PC-9 (cell line): ENCODE measurements around the gene TDRD5.
"Not testable (repeated sequence)": the region's sequence is repeated elsewhere in the genome, so short reads cannot be mapped to it uniquely, and the experiment has no call there.

Experiments
- EZH2 ChIP-seq: fragments of 200-600 bp; sonication (generic); IDR thresholded peaks from 2 replicates; pipeline ENCODE4 v1.8.0; 2017; ENCODE audit warnings: antibody characterized with exemption, low read depth
- TF ChIP-seq, protein P1 (sequence below): fragments of 200-600 bp; sonication (generic); conservative IDR thresholded peaks from 2 replicates; pipeline ENCODE4 v1.6.1; 2017; ENCODE audit warnings: mixed run types, antibody characterized with exemption, mild to moderate bottlenecking, moderate library complexity

DNA sequence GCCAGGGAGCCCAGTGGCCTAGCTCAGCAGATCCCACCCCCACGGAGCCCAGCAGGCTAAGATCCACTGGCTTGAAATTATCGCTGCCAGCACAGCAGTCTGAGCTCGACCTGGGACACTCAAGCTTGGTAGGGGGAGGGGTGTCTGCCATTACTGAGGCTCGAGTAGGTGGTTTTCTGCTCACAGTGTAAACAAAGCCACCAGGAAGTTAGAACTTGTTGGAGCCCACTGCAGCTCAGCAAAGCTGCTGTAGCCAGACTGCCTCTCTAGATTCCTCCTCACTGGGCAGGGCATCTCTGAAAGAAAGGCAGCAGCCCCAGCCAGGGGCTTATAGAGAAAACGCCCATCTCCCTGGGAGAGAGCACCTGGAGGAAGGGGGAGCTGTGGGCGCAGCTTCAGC, 102.9 kb downstream of the TDRD5 start:
- TF ChIP-seq, protein P1, sequence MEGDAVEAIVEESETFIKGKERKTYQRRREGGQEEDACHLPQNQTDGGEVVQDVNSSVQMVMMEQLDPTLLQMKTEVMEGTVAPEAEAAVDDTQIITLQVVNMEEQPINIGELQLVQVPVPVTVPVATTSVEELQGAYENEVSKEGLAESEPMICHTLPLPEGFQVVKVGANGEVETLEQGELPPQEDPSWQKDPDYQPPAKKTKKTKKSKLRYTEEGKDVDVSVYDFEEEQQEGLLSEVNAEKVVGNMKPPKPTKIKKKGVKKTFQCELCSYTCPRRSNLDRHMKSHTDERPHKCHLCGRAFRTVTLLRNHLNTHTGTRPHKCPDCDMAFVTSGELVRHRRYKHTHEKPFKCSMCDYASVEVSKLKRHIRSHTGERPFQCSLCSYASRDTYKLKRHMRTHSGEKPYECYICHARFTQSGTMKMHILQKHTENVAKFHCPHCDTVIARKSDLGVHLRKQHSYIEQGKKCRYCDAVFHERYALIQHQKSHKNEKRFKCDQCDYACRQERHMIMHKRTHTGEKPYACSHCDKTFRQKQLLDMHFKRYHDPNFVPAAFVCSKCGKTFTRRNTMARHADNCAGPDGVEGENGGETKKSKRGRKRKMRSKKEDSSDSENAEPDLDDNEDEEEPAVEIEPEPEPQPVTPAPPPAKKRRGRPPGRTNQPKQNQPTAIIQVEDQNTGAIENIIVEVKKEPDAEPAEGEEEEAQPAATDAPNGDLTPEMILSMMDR = not testable (repeated sequence)
- not testable (repeated sequence) for TF ChIP-seq EZH2
